Astrocyte of the spinal cord (primary cell): ENCODE measurements around the gene SPINT1.

Experiments
- DNase-seq: peaks from one replicate; pipeline ENCODE4 v3.0.0; 2011; ENCODE audit warnings: low read depth, low spot score
- H3K4me3 ChIP-seq: 2 replicates; pipeline ENCODE4 v1.5.1; 2011; ENCODE audit warnings: low read depth, mild to moderate bottlenecking, low read length, moderate library complexity
- in situ Hi-C: cut with HindIII; loops from 2 replicates; pipeline ENCODE4 v1.10.0; 2017; ENCODE audit warnings: low sequenced_read_pairs
- TF ChIP-seq, protein P1 (sequence below): IDR thresholded peaks from 2 replicates; pipeline ENCODE4 v1.5.1; 2012; ENCODE audit warnings: low read depth, mild to moderate bottlenecking, low read length, inconsistent platforms

SPINT1 gene

DNA sequence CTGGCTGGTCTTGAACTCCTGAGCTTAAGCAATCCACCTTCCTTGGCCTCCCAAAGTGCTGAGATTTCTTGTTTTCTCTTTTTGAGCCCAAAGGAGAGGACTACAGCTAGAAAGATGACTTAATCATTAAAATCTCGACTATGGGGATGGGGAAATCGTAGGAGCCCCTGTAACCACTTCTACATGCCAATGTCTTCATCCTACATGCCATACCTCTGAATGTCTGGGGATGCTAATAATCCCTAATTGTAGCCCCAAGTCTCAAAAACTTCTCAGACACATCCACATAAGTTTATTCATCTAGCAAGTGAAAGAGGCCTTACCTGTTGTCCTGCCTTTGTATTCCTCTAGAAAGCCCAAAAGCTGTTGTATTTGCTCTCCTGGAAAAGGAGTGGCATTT is 33.8 kb downstream of the SPINT1 start:
- TF ChIP-seq, protein P1, sequence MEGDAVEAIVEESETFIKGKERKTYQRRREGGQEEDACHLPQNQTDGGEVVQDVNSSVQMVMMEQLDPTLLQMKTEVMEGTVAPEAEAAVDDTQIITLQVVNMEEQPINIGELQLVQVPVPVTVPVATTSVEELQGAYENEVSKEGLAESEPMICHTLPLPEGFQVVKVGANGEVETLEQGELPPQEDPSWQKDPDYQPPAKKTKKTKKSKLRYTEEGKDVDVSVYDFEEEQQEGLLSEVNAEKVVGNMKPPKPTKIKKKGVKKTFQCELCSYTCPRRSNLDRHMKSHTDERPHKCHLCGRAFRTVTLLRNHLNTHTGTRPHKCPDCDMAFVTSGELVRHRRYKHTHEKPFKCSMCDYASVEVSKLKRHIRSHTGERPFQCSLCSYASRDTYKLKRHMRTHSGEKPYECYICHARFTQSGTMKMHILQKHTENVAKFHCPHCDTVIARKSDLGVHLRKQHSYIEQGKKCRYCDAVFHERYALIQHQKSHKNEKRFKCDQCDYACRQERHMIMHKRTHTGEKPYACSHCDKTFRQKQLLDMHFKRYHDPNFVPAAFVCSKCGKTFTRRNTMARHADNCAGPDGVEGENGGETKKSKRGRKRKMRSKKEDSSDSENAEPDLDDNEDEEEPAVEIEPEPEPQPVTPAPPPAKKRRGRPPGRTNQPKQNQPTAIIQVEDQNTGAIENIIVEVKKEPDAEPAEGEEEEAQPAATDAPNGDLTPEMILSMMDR, result no peak
- in situ Hi-C loops, result no loop called here
- no peak for DNase-seq
- H3K4me3 ChIP-seq, result no peak overlapping the region

DNA sequence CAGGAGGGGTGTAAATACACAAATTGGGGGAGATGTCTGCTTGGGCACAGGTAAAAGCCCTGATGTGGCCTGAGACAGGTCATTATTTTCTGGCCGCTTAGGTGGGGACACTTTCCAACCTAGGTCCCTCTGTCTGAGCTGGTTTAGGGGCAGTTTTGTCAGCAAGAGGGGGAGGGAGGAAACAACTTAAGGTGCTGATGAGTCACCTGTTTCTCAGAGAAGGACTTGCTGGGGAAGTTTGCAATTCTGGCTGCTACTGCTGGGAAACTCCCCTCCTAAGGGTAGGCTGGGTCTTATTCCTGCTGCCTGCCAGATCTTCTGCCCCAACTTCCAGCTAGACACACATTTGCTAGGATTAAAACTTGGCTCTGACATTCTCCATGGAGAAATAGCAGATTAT is 34.9 kb downstream of the SPINT1 start:
- DNase-seq, result peak; percentile 16
- H3K4me3 ChIP-seq, result no peak overlapping the region
- in situ Hi-C loops, result no loop called here
- TF ChIP-seq, protein P1, result no peak

- in situ Hi-C loops, result no loop called here
- no peak overlapping the region for H3K4me3 ChIP-seq
- TF ChIP-seq, protein P1, result no peak
Measured at GRCh38 chr15:40879609-40880008, 35.8 kb downstream of the SPINT1 start.

GRCh38 chr15:40881351-40881750 is 37.5 kb downstream of the SPINT1 start:
- in situ Hi-C loops, result no loop called here
- TF ChIP-seq, protein P1, result no peak
- no peak overlapping the region for H3K4me3 ChIP-seq
- no peak for DNase-seq

More at GRCh38 chr15:40879609-40880008, 35.8 kb downstream of the SPINT1 start:
- no peak for DNase-seq

DNA sequence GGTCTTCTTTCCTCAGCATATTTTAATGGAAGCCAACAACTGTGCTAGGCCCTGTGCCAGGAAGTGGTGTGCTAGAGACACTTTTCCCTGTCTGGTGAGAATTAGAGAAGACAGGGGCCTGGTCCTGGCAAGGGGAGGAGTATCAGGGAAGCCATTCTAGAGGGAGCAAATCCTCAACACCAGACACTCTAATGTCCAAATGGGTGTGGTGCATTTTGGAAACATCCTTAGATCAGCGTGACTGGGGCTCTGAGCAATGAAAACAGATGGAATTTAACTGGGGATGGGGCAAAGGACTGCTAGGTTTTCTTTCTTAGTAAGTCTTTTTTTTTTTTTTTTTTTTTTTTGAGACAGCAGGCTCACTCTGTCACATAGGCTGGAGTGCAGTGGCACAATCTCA is 42.7 kb downstream of the SPINT1 start:
- TF ChIP-seq, protein P1, result no peak
- in situ Hi-C loops, result no loop called here
- H3K4me3 ChIP-seq, result no peak overlapping the region
- DNase-seq, result no peak

GRCh38 chr15:40889112-40889511 is 45.3 kb downstream of the SPINT1 start:
- TF ChIP-seq, protein P1, result no peak
- no peak overlapping the region for H3K4me3 ChIP-seq
- in situ Hi-C loops, result no loop called here
- no peak for DNase-seq

- no peak overlapping the region for H3K4me3 ChIP-seq
- TF ChIP-seq, protein P1, result no peak
Measured at GRCh38 chr15:40891138-40891537, 47.3 kb downstream of the SPINT1 start.

More at GRCh38 chr15:40891138-40891537, 47.3 kb downstream of the SPINT1 start:
- DNase-seq, result no peak
- in situ Hi-C loops, result no loop called here
